ENCODE data around the gene AUTS2. TPM values are rescaled to one million over a fixed set of nuclear protein-coding genes. Genes with fewer than 3 reads are reported as not detected.

AUTS2 gene
- total and polyA plus RNA-seq, 9 of the 15 experiments (the other 6 are each of a cell fraction or from before 2014, with no cell fraction given): 0.58 TPM; not detected in 8

DNA sequence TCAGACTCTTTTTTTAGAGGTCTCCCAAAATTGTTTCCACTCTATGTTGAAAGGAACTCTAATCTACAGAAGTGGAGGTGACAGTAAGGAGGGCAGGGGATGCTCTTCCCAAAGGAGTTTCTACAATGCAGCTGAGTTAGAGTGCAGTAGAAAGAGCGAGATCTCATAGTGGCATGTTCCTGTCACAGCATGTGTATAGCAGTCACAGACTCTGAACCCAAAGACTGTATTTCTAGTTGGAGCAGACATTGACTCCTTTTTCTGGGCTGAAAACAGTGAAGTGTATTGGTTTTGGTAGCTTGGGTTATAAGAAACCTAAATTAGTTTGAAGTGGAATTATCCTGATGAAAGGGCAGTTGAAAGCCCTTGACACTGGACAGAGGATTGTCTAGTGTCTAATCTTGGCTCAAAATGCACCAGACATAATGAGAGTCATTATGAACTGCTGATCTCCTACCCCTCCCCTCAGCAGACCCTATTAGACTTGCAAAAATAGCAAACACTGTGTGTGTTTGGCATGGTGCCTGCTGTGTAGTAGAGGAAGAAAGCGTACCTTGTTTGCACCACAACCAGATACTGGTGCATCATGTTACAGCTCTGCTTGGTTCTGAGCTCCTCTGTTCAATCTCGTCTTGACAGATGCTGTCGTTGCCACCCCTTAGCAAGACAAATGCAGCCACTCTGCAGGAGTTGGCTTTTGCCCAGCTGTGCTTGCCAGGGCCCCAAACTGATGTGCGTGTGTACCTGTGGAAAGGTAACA, 336.0 kb downstream of the AUTS2 start:
- in situ Hi-C loops (cut with MboI): no loop called here
- ATAC-seq (no peak), DNase-seq (ENCODE audit: extremely low read depth in 1 of 4, low spot score in 3 of 4) (no peak), FAIRE-seq (no peak)
- BruUV-seq (replicated peaks): no TSS peak
- H2AFZ ChIP-seq (ENCODE audit: low read depth, low read length): no peak overlapping the region
- no peak overlapping the region for H3K4me3 ChIP-seq
- no peaks in the 10 kb centered on the region for H3K27me3 ChIP-seq (ENCODE audit: control insufficient read depth in 2 of 2, insufficient read depth in 2 of 2, low read length in 2 of 2)
- no peak overlapping the region for H3K4me2 ChIP-seq (ENCODE audit: insufficient read depth, low read length)
- no peaks in the 10 kb centered on the region for H3K36me3 ChIP-seq (ENCODE audit: control insufficient read depth, insufficient read depth, low read length)
- TF ChIP-seq, protein P1, sequence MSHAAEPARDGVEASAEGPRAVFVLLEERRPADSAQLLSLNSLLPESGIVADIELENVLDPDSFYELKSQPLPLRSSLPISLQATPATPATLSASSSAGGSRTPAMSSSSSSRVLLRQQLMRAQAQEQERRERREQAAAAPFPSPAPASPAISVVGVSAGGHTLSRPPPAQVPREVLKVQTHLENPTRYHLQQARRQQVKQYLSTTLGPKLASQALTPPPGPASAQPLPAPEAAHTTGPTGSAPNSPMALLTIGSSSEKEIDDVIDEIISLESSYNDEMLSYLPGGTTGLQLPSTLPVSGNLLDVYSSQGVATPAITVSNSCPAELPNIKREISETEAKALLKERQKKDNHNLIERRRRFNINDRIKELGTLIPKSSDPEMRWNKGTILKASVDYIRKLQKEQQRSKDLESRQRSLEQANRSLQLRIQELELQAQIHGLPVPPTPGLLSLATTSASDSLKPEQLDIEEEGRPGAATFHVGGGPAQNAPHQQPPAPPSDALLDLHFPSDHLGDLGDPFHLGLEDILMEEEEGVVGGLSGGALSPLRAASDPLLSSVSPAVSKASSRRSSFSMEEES (CRISPR knock-in tag; IDR thresholded peaks at IDR 0.05): no peak
- TF ChIP-seq SAP30 (IDR thresholded peaks at IDR 0.05; ENCODE audit: borderline replicate concordance, insufficient read depth, low read depth, low read length, poor library complexity, severe bottlenecking): no peak
- no peaks in the 10 kb centered on the region for H3K4me1 ChIP-seq (replicated peaks in 1 of 2; ENCODE audit: control insufficient read depth in 2 of 2, insufficient read depth in 2 of 2, low read length in 2 of 2)
- ChIA-PET CTCF (ENCODE audit: low intra/inter-chr PET ratio) (no interaction called here), POLR2A (no interaction called here)
- H4K20me1 ChIP-seq (replicated peaks; ENCODE audit: control insufficient read depth, insufficient read depth, low read length): no peaks in the 10 kb centered on the region
- no peaks in the 10 kb centered on the region for H3K9me3 ChIP-seq (replicated peaks; ENCODE audit: control insufficient read depth, insufficient read depth, low read depth, low read length)
- H3K27ac ChIP-seq (ENCODE audit: extremely low read depth, low read depth, low read length): no peak overlapping the region
- no peaks in the 10 kb centered on the region for H3K79me2 ChIP-seq (ENCODE audit: control insufficient read depth, insufficient read depth, low read length)
- intact Hi-C loops (cut with micrococcal nuclease): no loop called here
- no peak overlapping the region for H3K9ac ChIP-seq (ENCODE audit: insufficient read depth in 1 of 2, low read depth in 2 of 2, low read length in 2 of 2)
- 0% methylated on average over 5 of the region's 5 CpGs for WGBS (ENCODE audit: insufficient coverage, low coverage, missing lambda C conversion rate)
- H3K9me1 ChIP-seq (ENCODE audit: control insufficient read depth, insufficient read depth, low read length): no peaks in the 10 kb centered on the region

DNA sequence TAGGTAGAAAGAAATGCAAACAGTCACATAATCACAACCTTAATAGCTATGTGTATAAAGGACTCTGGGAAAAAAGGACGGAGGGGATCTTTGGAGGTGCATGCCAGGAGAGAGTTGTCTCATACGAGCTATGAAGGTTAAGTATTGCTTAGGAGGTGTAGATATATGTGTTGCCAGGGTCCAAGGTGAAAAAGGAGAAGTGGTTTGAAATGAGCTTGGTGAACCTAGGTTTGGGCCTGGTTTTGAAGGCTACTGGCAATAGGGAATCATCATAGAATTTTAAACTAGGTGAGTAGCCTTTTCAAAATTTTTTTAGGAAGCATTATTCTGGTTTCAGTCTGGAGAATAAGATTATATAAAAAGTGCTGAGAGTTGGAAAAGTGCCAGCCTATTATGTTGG, 336.8 kb downstream of the AUTS2 start:
- no TSS peak for BruUV-seq (replicated peaks)
- no peaks in the 10 kb centered on the region for H4K20me1 ChIP-seq (replicated peaks; ENCODE audit: control insufficient read depth, insufficient read depth, low read length)
- in situ Hi-C loops (cut with MboI): no loop called here
- CTCF ChIA-PET (ENCODE audit: low intra/inter-chr PET ratio): no interaction called here
- H3K79me2 ChIP-seq (ENCODE audit: control insufficient read depth, insufficient read depth, low read length): no peaks in the 10 kb centered on the region
- WGBS (ENCODE audit: insufficient coverage, low coverage, missing lambda C conversion rate): 0% methylated on average over 2 of the region's 2 CpGs
- no peak overlapping the region for H3K4me3 ChIP-seq
- H3K36me3 ChIP-seq (ENCODE audit: control insufficient read depth, insufficient read depth, low read length): no peaks in the 10 kb centered on the region
- H3K27me3 ChIP-seq (ENCODE audit: control insufficient read depth in 2 of 2, insufficient read depth in 2 of 2, low read length in 2 of 2): no peaks in the 10 kb centered on the region
- no peaks in the 10 kb centered on the region for H3K4me1 ChIP-seq (replicated peaks in 1 of 2; ENCODE audit: control insufficient read depth in 2 of 2, insufficient read depth in 2 of 2, low read length in 2 of 2)
- no peak for DNase-seq (ENCODE audit: extremely low read depth in 1 of 4, low spot score in 3 of 4)
- intact Hi-C loops (cut with micrococcal nuclease): no loop called here
- ATAC-seq: no peak
- no peak overlapping the region for H3K27ac ChIP-seq (ENCODE audit: extremely low read depth, low read depth, low read length)
- POLR2A ChIA-PET: no interaction called here
- H3K9me3 ChIP-seq (replicated peaks; ENCODE audit: control insufficient read depth, insufficient read depth, low read depth, low read length): no peaks in the 10 kb centered on the region
- H3K9me1 ChIP-seq (ENCODE audit: control insufficient read depth, insufficient read depth, low read length): no peaks in the 10 kb centered on the region
- H2AFZ ChIP-seq (ENCODE audit: low read depth, low read length): no peak overlapping the region
- no peak overlapping the region for H3K4me2 ChIP-seq (ENCODE audit: insufficient read depth, low read length)
- FAIRE-seq: no peak
- H3K9ac ChIP-seq (ENCODE audit: insufficient read depth in 1 of 2, low read depth in 2 of 2, low read length in 2 of 2): no peak overlapping the region
- TF ChIP-seq, protein P2, sequence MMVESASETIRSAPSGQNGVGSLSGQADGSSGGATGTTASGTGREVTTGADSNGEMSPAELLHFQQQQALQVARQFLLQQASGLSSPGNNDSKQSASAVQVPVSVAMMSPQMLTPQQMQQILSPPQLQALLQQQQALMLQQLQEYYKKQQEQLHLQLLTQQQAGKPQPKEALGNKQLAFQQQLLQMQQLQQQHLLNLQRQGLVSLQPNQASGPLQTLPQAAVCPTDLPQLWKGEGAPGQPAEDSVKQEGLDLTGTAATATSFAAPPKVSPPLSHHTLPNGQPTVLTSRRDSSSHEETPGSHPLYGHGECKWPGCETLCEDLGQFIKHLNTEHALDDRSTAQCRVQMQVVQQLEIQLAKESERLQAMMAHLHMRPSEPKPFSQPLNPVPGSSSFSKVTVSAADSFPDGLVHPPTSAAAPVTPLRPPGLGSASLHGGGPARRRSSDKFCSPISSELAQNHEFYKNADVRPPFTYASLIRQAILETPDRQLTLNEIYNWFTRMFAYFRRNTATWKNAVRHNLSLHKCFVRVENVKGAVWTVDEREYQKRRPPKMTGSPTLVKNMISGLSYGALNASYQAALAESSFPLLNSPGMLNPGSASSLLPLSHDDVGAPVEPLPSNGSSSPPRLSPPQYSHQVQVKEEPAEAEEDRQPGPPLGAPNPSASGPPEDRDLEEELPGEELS (CRISPR knock-in tag; IDR thresholded peaks at IDR 0.05; ENCODE audit: borderline replicate concordance): no peak
- TF ChIP-seq, protein P3, sequence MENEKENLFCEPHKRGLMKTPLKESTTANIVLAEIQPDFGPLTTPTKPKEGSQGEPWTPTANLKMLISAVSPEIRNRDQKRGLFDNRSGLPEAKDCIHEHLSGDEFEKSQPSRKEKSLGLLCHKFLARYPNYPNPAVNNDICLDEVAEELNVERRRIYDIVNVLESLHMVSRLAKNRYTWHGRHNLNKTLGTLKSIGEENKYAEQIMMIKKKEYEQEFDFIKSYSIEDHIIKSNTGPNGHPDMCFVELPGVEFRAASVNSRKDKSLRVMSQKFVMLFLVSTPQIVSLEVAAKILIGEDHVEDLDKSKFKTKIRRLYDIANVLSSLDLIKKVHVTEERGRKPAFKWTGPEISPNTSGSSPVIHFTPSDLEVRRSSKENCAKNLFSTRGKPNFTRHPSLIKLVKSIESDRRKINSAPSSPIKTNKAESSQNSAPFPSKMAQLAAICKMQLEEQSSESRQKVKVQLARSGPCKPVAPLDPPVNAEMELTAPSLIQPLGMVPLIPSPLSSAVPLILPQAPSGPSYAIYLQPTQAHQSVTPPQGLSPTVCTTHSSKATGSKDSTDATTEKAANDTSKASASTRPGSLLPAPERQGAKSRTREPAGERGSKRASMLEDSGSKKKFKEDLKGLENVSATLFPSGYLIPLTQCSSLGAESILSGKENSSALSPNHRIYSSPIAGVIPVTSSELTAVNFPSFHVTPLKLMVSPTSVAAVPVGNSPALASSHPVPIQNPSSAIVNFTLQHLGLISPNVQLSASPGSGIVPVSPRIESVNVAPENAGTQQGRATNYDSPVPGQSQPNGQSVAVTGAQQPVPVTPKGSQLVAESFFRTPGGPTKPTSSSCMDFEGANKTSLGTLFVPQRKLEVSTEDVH (IDR thresholded peaks at IDR 0.05; ENCODE audit: low read depth, partially characterized antibody): no peak
- TF ChIP-seq MYC (IDR thresholded peaks at IDR 0.05; ENCODE audit: low read depth, low read length) (no peak), MYC (CRISPR knock-in tag; IDR thresholded peaks at IDR 0.05; ENCODE audit: borderline replicate concordance, low read depth) (no peak), ELF1 (tag; IDR thresholded peaks at IDR 0.05) (no peak), BMI1 (IDR thresholded peaks at IDR 0.05; ENCODE audit: low read length) (no peak)
